ENCODE data around the gene MX1. TPM values are rescaled to one million over a fixed set of nuclear protein-coding genes. Genes with fewer than 3 reads are reported as not detected.

MX1 gene
- total and polyA plus RNA-seq, 12 donors: 14.0 to 44.4 (median 26.4) TPM

- no peak overlapping the region for H3K27ac ChIP-seq
- H3K36me3 ChIP-seq (replicated peaks in 1 of 2): no peaks in the 10 kb centered on the region
- intact Hi-C loops (cut with DNase I): no loop called here
- H3K27me3 ChIP-seq: peaks cover 6% of the 10 kb centered on the region
- TF ChIP-seq CTCF (IDR thresholded peaks at IDR 0.05): no peak
- no peak for TF ChIP-seq POLR2A (IDR thresholded peaks at IDR 0.05)
- no peaks in the 10 kb centered on the region for H3K9me3 ChIP-seq (replicated peaks in 1 of 3)
- no peak overlapping the region for H3K4me3 ChIP-seq
- 60 to 89% (median 71%) methylated on average over 1 to 2 of the region's 2 CpGs for WGBS, 4 donors
- no peaks in the 10 kb centered on the region for H3K4me1 ChIP-seq (replicated peaks in 1 of 2)
- no peak for DNase-seq
Measured at GRCh38 chr21:41499920-41500319, 73.9 kb downstream of the MX1 start.

- H3K27ac ChIP-seq: no peak overlapping the region
- no peak for TF ChIP-seq CTCF (IDR thresholded peaks at IDR 0.05)
- TF ChIP-seq POLR2A (IDR thresholded peaks at IDR 0.05): no peak
- DNase-seq: no peak
- H3K9me3 ChIP-seq (replicated peaks in 1 of 3): no peaks in the 10 kb centered on the region
- no peaks in the 10 kb centered on the region for H3K36me3 ChIP-seq (replicated peaks in 1 of 2)
- H3K4me3 ChIP-seq: no peak overlapping the region
- intact Hi-C loops (cut with DNase I): no loop called here
- WGBS, 4 donors: 83 to 85% (median 84%) methylated on average over 6 of the region's 6 CpGs
- peaks cover 7% of the 10 kb centered on the region for H3K27me3 ChIP-seq
- H3K4me1 ChIP-seq (replicated peaks in 1 of 2): no peaks in the 10 kb centered on the region
Measured at GRCh38 chr21:41500363-41500762, 74.3 kb downstream of the MX1 start.

GRCh38 chr21:41500931-41501381 is 74.9 kb downstream of the MX1 start:
- Histone ChIP-seq H3K27me3 (peaks cover 12% of the 10 kb centered on the region), H3K4me1 (replicated peaks in 1 of 2) (no peaks in the 10 kb centered on the region), H3K27ac (no peak overlapping the region), H3K36me3 (replicated peaks in 1 of 2) (no peaks in the 10 kb centered on the region), H3K9me3 (replicated peaks in 1 of 3) (no peaks in the 10 kb centered on the region), H3K4me3 (no peak overlapping the region)
- DNase-seq: no peak
- intact Hi-C loops (cut with DNase I): no loop called here
- 54 to 67% (median 65%) methylated on average over 9 of the region's 9 CpGs for WGBS, 4 donors
- no peak for TF ChIP-seq CTCF (IDR thresholded peaks at IDR 0.05)
- TF ChIP-seq POLR2A (IDR thresholded peaks at IDR 0.05): no peak

- 53 to 75% (median 68%) methylated on average over 7 of the region's 7 CpGs for WGBS, 4 donors
- DNase-seq: no peak
- Histone ChIP-seq H3K4me1 (replicated peaks in 1 of 2) (no peaks in the 10 kb centered on the region), H3K4me3 (no peak overlapping the region), H3K27ac (no peak overlapping the region), H3K9me3 (replicated peaks in 1 of 3) (no peaks in the 10 kb centered on the region), H3K36me3 (replicated peaks in 1 of 2) (no peaks in the 10 kb centered on the region), H3K27me3 (peaks cover 22% of the 10 kb centered on the region)
- intact Hi-C loops (cut with DNase I): no loop called here
- no peak for TF ChIP-seq CTCF (IDR thresholded peaks at IDR 0.05)
- TF ChIP-seq POLR2A (IDR thresholded peaks at IDR 0.05): no peak
Measured at GRCh38 chr21:41501919-41502318, 75.9 kb downstream of the MX1 start.

Data from adrenal gland (tissue), 12 donors.